CD4-positive, alpha-beta T cell treated with Interleukin-6 for 4 hours (primary cell): Measurements from ENCODE around the gene ZNF792.
A peak's percentile ranks its signal among the peaks of the same experiment; 100 is the strongest.
"Not testable (repeated sequence)": the region's sequence is repeated elsewhere in the genome, so short reads cannot be mapped to it uniquely, and the experiment has no call there.

Experiments
- DNase-seq: peaks from one replicate; pipeline ENCODE4 v3.0.0-alpha.2; 2020; ENCODE audit warnings: mixed read lengths

Gene ZNF792

GRCh38 chr19:34963573-34964406, at the start of gene ZNF792:
Gene ZNF792, minus strand, starts transcription at chr19:34964229. Its CDS starts 567 bp downstream, at chr19:34963662.
- peak; percentile 64 for DNase-seq

GRCh38 chr19:35013041-35013819, 49.2 kb upstream of the ZNF792 start:
- peak; percentile 84 for DNase-seq

DNA sequence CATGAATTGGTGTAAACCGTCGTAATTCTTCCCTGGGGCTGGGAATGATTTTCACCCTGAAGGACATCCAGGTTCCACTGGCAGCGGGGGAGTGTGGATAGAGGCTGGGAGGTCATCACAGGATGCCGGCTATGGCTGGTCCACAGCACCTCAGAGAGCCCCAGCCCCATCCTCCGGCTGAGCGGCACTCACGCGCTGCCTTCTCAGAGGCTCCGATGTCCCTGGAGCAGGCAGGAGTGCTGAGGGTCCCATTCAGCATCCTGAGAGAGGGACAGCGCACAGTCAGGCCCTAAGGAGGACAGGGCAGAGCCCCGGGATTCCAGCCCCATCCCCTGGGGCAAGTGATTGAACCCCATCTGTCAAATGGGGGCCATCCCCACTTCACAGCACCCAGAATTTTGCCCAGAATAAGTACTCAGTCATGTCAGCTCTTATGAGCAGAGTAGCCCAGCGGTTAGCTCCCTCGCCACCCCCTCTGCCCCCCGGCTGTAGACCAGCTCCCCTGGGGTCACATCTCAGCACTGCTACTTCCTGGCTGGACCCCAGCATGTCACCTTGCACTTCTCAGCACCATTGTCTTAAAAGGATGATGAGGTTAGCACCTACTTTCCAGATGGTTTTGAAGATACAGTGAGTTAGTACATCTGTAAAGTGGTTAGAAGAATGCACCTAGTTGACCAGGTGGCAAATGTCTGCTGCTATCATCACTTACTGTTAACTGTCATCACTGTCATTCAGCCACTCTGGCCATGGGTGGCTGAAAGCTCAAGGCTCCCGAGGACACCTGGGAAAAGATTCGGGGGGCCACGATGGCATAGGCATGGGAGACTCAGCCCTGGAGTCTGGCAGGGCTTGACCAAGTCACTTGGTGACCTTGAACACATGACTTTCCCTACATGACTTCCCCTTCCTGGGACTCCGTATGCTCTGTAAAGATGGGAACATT, 48.0 kb upstream of the ZNF792 start:
- DNase-seq: no peak

GRCh38 chr19:35011091-35011689, 47.2 kb upstream of the ZNF792 start:
- peak; percentile 39 for DNase-seq

DNA sequence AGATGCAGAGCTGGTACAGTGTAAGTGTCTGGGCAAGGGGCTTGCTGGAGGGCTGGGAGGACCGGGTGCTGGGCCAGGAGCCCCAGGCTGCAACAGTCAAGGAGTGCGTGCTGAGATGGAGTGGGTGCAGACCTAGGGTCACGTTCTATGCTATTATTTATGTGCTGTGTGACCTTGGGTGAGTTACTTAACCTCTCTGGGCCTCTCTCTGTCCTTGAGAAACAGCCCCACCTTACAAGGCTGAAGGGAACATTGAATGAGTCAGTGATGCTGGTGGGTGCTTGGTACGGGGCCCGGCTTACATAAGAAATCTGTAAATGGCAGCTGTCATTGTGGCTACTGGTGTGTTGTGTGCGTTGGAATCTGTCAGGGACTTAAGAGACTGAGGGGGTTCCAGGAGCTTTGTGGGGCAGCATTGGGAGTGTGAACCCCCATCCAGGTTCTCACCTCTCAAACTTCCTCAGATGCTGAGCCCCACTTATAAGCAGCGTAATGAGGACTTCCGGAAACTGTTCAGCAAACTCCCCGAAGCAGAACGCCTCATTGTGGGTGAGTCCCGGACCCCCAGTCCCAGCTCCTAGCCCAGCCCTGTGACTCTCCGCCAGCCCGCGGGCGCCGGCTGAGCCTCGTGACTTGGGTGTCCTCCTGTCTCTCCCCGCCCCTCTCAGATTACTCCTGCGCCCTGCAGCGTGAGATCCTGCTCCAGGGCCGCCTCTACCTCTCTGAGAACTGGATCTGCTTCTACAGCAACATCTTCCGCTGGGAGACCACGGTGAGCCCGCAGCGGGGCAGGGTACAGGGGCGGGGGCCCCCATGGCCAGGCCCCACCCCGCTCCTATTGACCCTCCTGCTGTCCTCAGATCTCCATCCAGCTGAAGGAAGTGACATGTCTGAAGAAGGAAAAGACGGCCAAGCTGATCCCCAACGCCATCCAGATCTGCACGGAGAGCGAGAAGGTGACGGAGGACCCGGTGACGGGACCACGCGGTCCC, 45.7 kb upstream of the ZNF792 start:
- no peak for DNase-seq

- DNase-seq: no peak
Observed at GRCh38 chr19:35008891-35009341, 44.9 kb upstream of the ZNF792 start.

DNA sequence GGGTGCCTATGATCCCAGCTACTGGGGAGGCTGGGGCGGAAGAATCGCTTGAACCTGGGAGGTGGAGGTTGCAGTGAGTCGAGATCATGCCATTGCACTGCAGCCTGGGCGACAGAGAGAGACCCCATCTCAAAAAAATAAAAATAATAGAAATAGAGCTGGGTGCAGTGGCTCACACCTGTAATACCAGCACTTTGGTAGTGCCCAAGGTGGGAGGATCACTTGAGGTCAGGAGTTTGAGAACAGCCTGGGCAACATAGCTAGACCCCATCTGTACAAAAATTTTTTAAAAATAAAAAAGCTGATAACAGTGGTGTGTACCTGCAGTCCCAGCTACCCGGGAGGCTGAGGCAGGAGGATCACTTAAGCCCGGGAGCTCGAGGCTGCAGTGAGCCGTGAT, 43.4 kb upstream of the ZNF792 start:
- DNase-seq: not testable (repeated sequence)

DNA sequence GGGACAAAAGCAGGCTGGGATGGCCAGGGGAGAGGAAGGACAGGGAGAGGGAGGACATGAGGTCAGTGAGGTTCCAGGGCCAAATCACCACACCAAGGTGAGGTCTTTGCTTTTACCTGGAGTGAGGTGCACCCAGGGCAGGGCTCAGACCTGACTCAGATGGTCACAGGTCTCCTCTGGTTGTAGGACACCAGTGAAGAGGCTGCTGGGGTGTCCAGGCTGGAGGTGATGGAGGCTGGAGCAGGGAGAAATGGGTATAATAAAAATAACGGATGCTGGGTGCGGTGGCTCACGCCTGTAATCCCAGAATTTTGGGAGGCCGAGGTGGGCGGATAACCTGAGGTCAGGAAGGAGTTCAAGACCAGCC, 43.0 kb upstream of the ZNF792 start:
- no peak for DNase-seq

DNA sequence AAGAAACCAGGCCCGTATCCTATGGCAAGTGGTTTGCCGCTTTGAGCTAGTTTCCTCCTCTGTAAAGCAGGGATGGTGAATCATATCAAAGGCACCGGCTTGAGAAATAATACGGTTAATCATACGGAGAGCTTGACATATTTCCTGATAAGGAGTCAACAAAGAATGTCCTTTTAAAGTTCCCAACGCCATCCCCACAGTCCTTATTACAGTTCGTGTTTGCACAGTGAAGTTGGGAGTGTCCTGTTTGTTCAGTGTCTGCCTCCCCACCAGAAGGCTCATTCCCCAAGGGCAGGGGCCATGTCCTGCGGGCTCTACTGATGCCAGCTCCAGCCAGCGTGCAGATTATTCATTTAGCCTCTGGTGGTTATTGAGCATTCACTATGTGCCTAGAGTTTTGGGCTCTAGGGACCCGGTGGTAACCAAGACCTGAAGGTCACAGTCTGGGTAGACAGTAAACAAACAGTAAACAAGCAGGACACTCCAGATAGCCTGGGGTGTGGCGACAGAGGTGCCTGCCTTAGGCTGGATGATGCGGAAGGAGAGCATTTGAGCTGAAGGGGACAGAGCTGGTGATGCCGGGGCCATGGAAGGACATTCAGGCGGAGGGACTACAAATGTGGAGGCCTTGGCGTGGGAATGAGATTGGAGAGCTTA, 42.4 kb upstream of the ZNF792 start:
- no peak for DNase-seq

- not testable (repeated sequence) for DNase-seq
Observed at GRCh38 chr19:35006007-35006341, 41.9 kb upstream of the ZNF792 start.

DNA sequence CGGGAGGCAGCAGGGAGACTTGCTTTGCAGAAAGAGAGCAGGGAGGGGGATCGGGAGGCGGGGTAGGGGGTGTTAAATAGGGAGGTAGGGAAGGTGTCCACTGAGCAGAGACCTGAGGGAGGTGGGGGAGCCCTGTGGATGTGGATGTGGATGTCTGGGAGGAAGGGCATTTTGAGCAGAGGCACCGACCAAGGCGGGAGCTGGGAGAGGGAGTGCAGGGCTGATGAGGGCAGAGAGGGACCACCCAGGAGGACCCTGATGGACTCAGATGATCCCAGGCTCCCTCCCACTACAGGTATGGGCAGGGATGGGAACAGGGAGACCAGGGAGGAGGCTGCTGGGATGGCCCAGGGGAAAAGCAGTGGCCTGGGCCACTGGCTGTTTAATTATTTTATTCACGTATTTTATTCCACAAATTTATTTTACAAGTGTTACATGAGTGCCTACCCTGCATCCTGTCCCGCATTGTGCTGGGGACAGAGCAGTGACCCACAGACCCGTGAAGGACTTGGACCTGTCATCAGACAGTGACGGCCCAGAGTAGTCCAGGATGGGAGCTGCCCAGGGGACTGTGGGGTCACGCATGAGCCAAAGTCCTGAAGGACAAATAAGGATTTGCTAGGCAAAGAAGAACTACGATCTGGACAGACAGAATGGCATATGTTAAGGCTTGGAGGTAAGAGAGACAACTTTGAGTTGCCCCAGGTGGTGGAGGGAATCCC, 41.4 kb upstream of the ZNF792 start:
- DNase-seq: no peak

GRCh38 chr19:35004517-35005255, 40.7 kb upstream of the ZNF792 start:
- no peak for DNase-seq

DNA sequence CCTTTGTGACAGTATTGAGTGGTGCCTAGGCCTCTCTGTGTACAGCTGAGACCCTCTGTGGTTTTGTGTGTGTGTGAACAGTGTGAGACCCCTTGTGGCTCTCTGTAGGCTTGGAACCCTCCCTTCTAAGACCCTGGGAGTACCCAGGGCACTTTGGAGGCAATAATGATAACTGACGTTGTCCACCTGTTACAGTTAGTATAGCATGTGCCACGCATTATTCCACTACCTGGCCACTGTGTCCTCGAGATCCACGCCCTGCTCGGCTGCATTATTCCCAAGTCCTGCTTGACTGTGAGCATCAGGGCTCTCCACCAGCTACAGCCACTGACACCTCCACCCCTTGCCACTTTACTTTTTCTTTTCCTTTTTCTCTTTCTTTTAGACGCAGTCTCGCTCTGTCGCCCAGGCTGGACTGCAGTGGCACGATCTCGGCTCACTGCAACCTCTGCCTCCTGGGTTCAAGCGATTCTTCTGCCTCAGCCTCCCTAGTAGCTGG, 38.1 kb upstream of the ZNF792 start:
- no peak for DNase-seq

GRCh38 chr19:35000647-35001501, 36.8 kb upstream of the ZNF792 start:
- DNase-seq: peak; percentile 77

GRCh38 chr19:35000338-35000646, 36.3 kb upstream of the ZNF792 start:
- DNase-seq: no peak

- DNase-seq: peak; percentile 81
Observed at GRCh38 chr19:34999498-35000337, 35.7 kb upstream of the ZNF792 start, which contains the start of gene GRAMD1A. Gene GRAMD1A, plus strand, starts transcription at chr19:35000323. Its CDS starts 156 bp downstream, at chr19:35000479.
